HepG2 (cell line): ENCODE results near the gene TBC1D5. TPM values are rescaled to one million over a fixed set of nuclear protein-coding genes. Genes with fewer than 3 reads are reported as not detected.

ENCODE experiments used
- ARID5B ChIP-seq: IDR thresholded peaks from 2 replicates; pipeline ENCODE4 v1.4.0; 2020; ENCODE audit warnings: mild to moderate bottlenecking, missing genetic modification reagents
- DRAP1 ChIP-seq: IDR thresholded peaks from 2 replicates; pipeline ENCODE4 v1.6.1; 2016; ENCODE audit warnings: missing genetic modification reagents, missing compliant biosample characterization
- FIP1L1 ChIP-seq: fragments of 200-400 bp; formaldehyde crosslinking; IDR thresholded peaks from 2 replicates; pipeline ENCODE4 v1.6.1; 2018; ENCODE audit warnings: low read depth, mild to moderate bottlenecking, low read length, moderate library complexity, borderline replicate concordance; ENCODE audit not compliant: insufficient read depth
- FOXA1 ChIP-seq, 2 experiments: fragments of 450-650 bp in 1 of 2; sonication (generic) in 1 of 2; formaldehyde crosslinking in 1 of 2; IDR thresholded peaks; 2 replicates each; pipeline versions ENCODE4 v1.4.0 to v1.6.1; 2016 to 2020; ENCODE audit warnings: missing genetic modification reagents in 1 of 2
- HNRNPLL ChIP-seq: fragments of 200-400 bp; formaldehyde crosslinking; IDR thresholded peaks from 2 replicates; pipeline ENCODE4 v1.6.1; 2017; ENCODE audit warnings: mild to moderate bottlenecking, low read depth, low read length; ENCODE audit not compliant: poor library complexity, severe bottlenecking
- IRF2 ChIP-seq: IDR thresholded peaks from 2 replicates; pipeline ENCODE4 v1.6.1; 2018; ENCODE audit warnings: missing genetic modification reagents, missing compliant biosample characterization
- MAFK ChIP-seq, 2 experiments: IDR thresholded peaks in 1 of 2; conservative IDR thresholded peaks in 1 of 2; 2 replicates each; pipeline ENCODE4 v1.6.1; 2011; ENCODE audit warnings: improper control_type of control experiment in 2 of 2, low read length in 2 of 2
- MEIS1 ChIP-seq: sonication (generic); formaldehyde crosslinking; IDR thresholded peaks from 2 replicates; pipeline ENCODE4 v1.9.0; 2021; ENCODE audit warnings: mild to moderate bottlenecking, missing genetic modification reagents, moderate library complexity, borderline replicate concordance
- MXI1 ChIP-seq: IDR thresholded peaks from 3 replicates; pipeline ENCODE4 v1.6.1; 2012; ENCODE audit warnings: low read depth, low read length, inconsistent platforms, borderline replicate concordance
- NFIC ChIP-seq: IDR thresholded peaks from 2 replicates; pipeline ENCODE4 v1.6.1; 2012; ENCODE audit warnings: mild to moderate bottlenecking, low read length, inconsistent platforms
- NR2C2 ChIP-seq: sonication (generic); formaldehyde crosslinking; IDR thresholded peaks from 2 replicates; pipeline ENCODE4 v1.4.0; 2020; ENCODE audit warnings: missing genetic modification reagents, mild to moderate bottlenecking, moderate library complexity, borderline replicate concordance
- PHF8 ChIP-seq: sonication (generic); formaldehyde crosslinking; IDR thresholded peaks from 2 replicates; pipeline ENCODE4 v1.5.0; 2020; ENCODE audit warnings: missing genetic modification reagents
- POLR2G ChIP-seq: fragments of 200-400 bp; formaldehyde crosslinking; IDR thresholded peaks from 2 replicates; pipeline ENCODE4 v1.6.1; 2018; ENCODE audit warnings: mild to moderate bottlenecking, low read depth, low read length, moderate library complexity
- PPARG ChIP-seq: conservative IDR thresholded peaks from 2 replicates; pipeline ENCODE4 v1.6.1; 2016; ENCODE audit warnings: missing biosample characterization, missing genetic modification reagents
- RXRB ChIP-seq: IDR thresholded peaks from 2 replicates; pipeline ENCODE4 v1.6.1; 2016; ENCODE audit warnings: borderline replicate concordance, missing genetic modification reagents, missing compliant biosample characterization
- SAP130 ChIP-seq: IDR thresholded peaks from 2 replicates; pipeline ENCODE4 v1.6.1; 2016; ENCODE audit warnings: low read depth
- SOX13 ChIP-seq, 3 experiments: fragments of 450-650 bp in 1 of 3; sonication (generic) in 1 of 3; formaldehyde crosslinking in 1 of 3; IDR thresholded peaks in 2 of 3; conservative IDR thresholded peaks in 1 of 3; 2 replicates each; pipeline versions ENCODE4 v1.5.0 to v1.6.1; 2016 to 2020; ENCODE audit warnings: antibody characterized with exemption in 1 of 3, mild to moderate bottlenecking in 1 of 3, missing compliant biosample characterization in 1 of 3, missing genetic modification reagents in 1 of 3, moderate library complexity in 1 of 3
- STAT6 ChIP-seq: sonication (generic); formaldehyde crosslinking; IDR thresholded peaks from 2 replicates; pipeline ENCODE4 v1.4.0; 2020; ENCODE audit warnings: missing genetic modification reagents, mild to moderate bottlenecking, borderline replicate concordance
- SUZ12 ChIP-seq: fragments of 150-350 bp; IDR thresholded peaks from 2 replicates; pipeline ENCODE4 v1.6.1; 2014; ENCODE audit warnings: low read depth, low read length
- ZBTB21 ChIP-seq: sonication (generic); formaldehyde crosslinking; IDR thresholded peaks from 2 replicates; pipeline ENCODE4 v1.4.0; 2020; ENCODE audit warnings: missing genetic modification reagents
- ZC3H13 ChIP-seq: sonication (generic); formaldehyde crosslinking; IDR thresholded peaks from 2 replicates; pipeline ENCODE4 v1.8.1; 2023; ENCODE audit warnings: mild to moderate bottlenecking, missing genetic modification reagents, moderate library complexity
- ZFX ChIP-seq: sonication (generic); formaldehyde crosslinking; IDR thresholded peaks from 2 replicates; pipeline ENCODE4 v1.4.0; 2020; ENCODE audit warnings: mild to moderate bottlenecking, low read depth, missing genetic modification reagents, moderate library complexity
- ZNF792 ChIP-seq: IDR thresholded peaks from 2 replicates; pipeline ENCODE4 v1.6.1; 2016
- ZSCAN22 ChIP-seq: sonication (generic); formaldehyde crosslinking; IDR thresholded peaks from 2 replicates; pipeline ENCODE4 v1.4.0; 2020; ENCODE audit warnings: mild to moderate bottlenecking, missing genetic modification reagents
- polyA plus RNA-seq, 8 experiments: library from polyadenylated mRNA; depleted of rRNA in 3 of 8; stranded (reverse) in 7 of 8; unstranded in 1 of 8; fragments of >200 nt; fragmentation: Illumina TruSeq in 4 of 8; extraction: Trizol in 4 of 8; gene quantifications; 2 replicates each; pipeline versions ENCODE4 v1.2.1 to v1.2.3, GENCODE V29; 2011 to 2016; ENCODE audit warnings: low read depth in 4 of 8, missing spikeins in 1 of 8, mixed read lengths in 1 of 8; ENCODE audit not compliant: insufficient read depth in 1 of 8
- total RNA-seq, 5 experiments: library from RNA; depleted of rRNA; stranded (reverse); fragments of >200 nt; fragmentation: Illumina TruSeq; extraction: Trizol; gene quantifications; 2 replicates each; pipeline ENCODE4 v1.2.3, GENCODE V29; 2016; ENCODE audit warnings: low read depth in 1 of 5

Gene TBC1D5
- total and polyA plus RNA-seq, 2 of the 13 experiments (the other 11 are each of a cell fraction or from before 2014, with no cell fraction given), result 19.2 to 33.3 TPM

GRCh38 chr3:17740721-17741141 is 1.7 kb downstream of the TBC1D5 start (continued):
- no peak for TF ChIP-seq FIP1L1
- TF ChIP-seq PHF8 (CRISPR knock-in tag), result no peak
- TF ChIP-seq HNRNPLL, result no peak
- no peak for TF ChIP-seq SOX13 (IDR thresholded peaks at IDR 0.05)
- TF ChIP-seq SOX13 (CRISPR knock-in tag; conservative IDR thresholded peaks at IDR 0.05 in 1 of 2, IDR thresholded peaks at IDR 0.05 in 1 of 2), result peak in 1 of 2 experiments; percentile 26; a peak in 1 of 4 replicates
- no peak for TF ChIP-seq NR2C2 (CRISPR knock-in tag)
- TF ChIP-seq DRAP1 (CRISPR knock-in tag), result peak; percentile 56
- 0 out of 2 replicates have a peak, but pooled peaks have one; percentile 16 for TF ChIP-seq ZNF792 (CRISPR knock-in tag)
- no peak for TF ChIP-seq MEIS1
- 0 out of 2 replicates have a peak, but pooled peaks have one; percentile 14 for TF ChIP-seq RXRB (CRISPR knock-in tag)
- peak; percentile 45; the same call in 1 of the 2 replicates for TF ChIP-seq IRF2 (CRISPR knock-in tag)
- no peak for TF ChIP-seq PPARG (CRISPR knock-in tag)
- peak; percentile 66 for TF ChIP-seq SAP130 (CRISPR knock-in tag)
- TF ChIP-seq ZSCAN22, result no peak
- TF ChIP-seq MXI1, result peak; percentile 19; the same call in 1 of the 3 replicates
- no peak for TF ChIP-seq STAT6
- TF ChIP-seq ARID5B (CRISPR knock-in tag), result peak; percentile 45; the same call in 1 of the 2 replicates
- 0 out of 2 replicates have a peak, but pooled peaks have one; percentile 28 for TF ChIP-seq ZFX
- TF ChIP-seq SUZ12, result no peak
- peak; percentile 85 for TF ChIP-seq POLR2G
- TF ChIP-seq FOXA1 (IDR thresholded peaks at IDR 0.05), result no peak
- TF ChIP-seq FOXA1 (CRISPR knock-in tag; IDR thresholded peaks at IDR 0.05), result no peak
- TF ChIP-seq MAFK (conservative IDR thresholded peaks at IDR 0.05 in 1 of 2, IDR thresholded peaks at IDR 0.05 in 1 of 2; ENCODE audit: low read length in 2 of 2), result no peak
- no peak for TF ChIP-seq ZC3H13
- TF ChIP-seq ZBTB21 (CRISPR knock-in tag), result peak; percentile 72; the same call in 1 of the 2 replicates
- TF ChIP-seq NFIC, result no peak
